Pulmonary artery endothelial cell (primary cell): ENCODE results near the gene CCR9. TPM values are rescaled to one million over a fixed set of nuclear protein-coding genes. Genes with fewer than 3 reads are reported as not detected.

Source experiments
- DNase-seq: peaks from one replicate; pipeline ENCODE4 v3.0.0-alpha.2; 2011; ENCODE audit warnings: low read depth, low spot score
- total RNA-seq: library from RNA; depleted of rRNA; stranded (reverse); fragments of >200 nt; gene quantifications from 2 replicates; pipeline ENCODE4 v1.2.3, GENCODE V29; 2014

Gene CCR9
- total RNA-seq, 1 donor from 2014 or later, result not detected

GRCh38 chr3:45872569-45872968 lies 13.8 kb upstream of the CCR9 start:
- no peak for DNase-seq

GRCh38 chr3:45873036-45873435 lies 13.3 kb upstream of the CCR9 start:
- DNase-seq, result no peak

DNA sequence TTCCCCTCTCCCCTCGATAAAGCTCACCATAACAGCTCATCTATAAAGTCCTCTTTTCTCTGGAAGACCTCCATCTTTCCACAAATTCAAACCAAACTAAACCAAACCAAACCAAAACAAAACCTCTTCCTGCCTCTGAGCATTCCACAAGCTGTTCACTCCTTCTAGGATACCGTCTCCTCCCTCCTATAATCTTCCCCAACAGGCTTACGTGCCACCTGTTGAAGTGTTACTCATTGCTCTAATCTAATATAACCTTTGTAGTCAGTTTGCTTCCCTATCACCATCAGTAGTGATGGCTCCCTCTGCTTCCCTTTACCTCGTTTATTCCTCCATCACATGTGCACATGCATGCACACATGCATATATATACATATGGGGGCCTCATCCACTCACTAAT lies 12.7 kb upstream of the CCR9 start:
- no peak for DNase-seq

GRCh38 chr3:45874677-45875346 lies 11.5 kb upstream of the CCR9 start:
- no peak for DNase-seq

DNA sequence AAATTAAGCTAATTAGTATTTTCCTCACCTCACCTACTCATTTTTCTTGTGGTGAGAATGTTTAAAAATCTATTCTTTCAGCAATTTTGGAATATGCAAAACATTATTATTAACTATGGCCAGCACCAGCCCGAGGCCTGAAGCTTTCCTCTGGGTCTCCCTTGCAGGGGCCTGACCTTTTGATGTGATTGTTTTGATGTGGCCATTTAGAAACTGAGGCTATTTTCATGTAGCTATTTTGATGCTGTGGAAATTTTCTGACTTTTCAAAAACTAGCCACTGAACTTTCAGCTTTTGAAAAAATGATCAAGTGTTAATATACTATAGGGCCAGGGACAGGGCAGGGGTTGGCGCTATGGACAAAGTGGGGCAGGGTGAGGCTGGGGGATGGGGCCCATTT lies 8.2 kb upstream of the CCR9 start:
- no peak for DNase-seq

GRCh38 chr3:45880725-45881077 lies 5.6 kb upstream of the CCR9 start:
- DNase-seq, result no peak

GRCh38 chr3:45881078-45882022 lies 5.0 kb upstream of the CCR9 start:
- DNase-seq, result no peak

- no peak for DNase-seq
Observed at GRCh38 chr3:45884368-45885201, 1.8 kb upstream of the CCR9 start.

DNA sequence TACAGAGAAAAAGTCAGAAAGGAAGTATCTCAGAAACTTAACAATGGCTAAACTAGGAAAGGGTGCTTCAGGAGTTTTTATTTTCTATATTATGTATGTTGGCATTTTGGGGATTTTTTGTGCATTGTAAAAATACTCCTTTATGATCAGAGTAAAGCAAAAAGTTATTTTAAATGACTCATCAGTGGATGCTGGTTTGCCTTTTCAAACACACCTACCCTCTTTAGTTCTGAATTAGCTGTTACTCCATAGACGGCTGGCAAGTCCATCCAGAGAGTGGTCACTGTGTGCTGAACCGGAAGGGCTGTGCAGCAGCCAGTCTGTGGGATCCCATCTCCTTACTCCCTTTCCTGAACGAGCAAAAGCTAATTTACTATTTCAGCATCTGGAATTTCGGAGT lies 942 bp downstream of the CCR9 start:
- DNase-seq, result no peak

- DNase-seq, result no peak
Observed at GRCh38 chr3:45887759-45888511, 1.6 kb downstream of the CCR9 start.

DNA sequence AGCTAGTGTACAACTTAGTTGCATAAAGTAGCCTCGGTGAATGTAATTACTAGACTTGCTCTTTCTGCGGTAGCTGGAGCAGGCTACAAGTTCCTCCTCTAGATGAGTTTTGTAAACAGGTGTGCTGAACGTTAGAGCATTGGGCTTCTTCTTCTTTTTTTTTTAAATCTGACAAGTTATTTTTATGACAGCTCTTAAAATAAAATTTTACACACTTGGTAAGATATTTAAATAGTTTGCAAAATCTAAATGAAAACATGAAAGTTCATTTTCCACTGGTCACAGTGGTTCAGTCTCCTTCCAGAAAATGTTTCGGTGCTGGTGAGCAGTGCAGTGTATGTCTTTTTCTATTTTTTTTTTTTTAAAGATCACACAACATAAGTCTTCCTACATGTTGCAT lies 3.0 kb downstream of the CCR9 start:
- DNase-seq, result no peak

GRCh38 chr3:45890405-45890804 lies 4.1 kb downstream of the CCR9 start:
- no peak for DNase-seq

DNA sequence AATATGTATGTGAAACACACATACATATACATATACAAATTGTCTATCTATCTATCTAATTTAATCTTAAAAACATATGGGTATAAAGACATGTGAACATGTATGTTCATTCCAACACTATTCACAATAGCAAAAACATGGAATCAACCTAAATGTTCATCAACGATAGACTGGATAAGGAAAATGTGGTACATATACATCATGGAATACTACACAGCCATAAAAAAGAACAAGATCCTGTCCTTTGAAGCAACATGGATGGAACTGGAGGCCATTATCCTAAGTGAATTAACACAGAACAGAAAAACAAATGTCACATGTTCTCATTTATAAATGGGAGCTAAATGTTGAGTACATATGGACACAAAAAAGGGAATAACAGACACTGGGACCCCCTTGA lies 5.8 kb downstream of the CCR9 start:
- no peak for DNase-seq

- no peak for DNase-seq
Observed at GRCh38 chr3:45894015-45894414, 7.7 kb downstream of the CCR9 start.

GRCh38 chr3:45895686-45896468 lies 9.5 kb downstream of the CCR9 start:
- DNase-seq, result no peak

DNA sequence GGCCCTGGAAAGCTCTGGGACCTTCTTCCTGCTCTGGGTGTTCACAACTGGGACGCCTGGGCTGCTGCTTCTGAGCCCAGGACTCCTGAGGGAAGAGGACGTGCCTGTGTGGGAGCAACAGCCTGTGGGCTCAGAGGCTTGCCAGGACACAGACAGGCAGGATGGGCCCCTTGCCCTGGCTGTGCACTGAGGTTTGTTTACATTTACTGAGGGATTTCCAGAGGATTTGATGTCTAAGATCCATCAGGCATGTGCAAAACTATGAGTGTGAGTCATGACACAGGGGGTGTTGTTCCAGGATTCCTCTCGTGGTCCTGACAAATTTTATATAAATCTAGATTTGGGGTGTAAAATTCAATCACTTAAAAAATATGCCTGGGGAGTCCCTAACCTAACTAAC lies 10.6 kb downstream of the CCR9 start:
- no peak for DNase-seq

DNA sequence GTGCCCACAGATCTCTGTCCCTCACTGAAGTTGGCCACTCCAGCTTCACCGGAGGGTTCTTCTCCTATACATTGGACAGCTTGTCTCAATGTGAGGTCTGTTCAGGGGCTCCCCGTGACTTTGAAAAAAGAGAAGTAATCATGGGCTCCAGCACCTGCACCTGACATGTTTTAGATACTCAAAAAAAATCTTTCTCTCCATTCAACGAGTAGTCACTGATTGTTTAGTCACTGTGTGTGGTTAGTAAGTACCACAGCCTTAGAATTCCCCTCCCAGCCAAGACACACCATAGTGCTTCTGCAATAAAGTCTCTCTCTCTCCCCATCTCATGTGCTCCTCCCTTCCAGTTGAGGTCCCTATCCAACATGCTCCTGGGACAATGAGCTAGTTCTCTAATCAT lies 18.6 kb downstream of the CCR9 start:
- no peak for DNase-seq

DNA sequence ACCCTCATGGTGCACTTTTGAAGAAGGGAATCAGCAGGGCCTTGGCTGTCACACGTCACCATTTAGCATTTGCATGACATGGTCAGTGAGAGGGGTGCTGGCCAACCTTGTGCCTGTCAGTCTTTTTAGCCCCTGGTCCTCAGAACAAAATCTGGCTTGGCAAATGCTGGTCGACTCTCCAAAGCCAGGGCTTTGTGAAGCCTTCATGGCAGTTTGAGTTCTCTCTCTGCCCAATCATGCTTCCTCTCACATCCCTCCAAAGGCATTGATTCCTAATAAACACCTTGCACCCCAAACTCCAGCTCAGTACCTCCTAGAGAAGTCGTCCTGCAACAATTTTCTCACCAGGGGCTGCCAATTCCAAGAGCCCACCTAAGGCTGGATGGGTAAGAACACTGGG lies 19.4 kb downstream of the CCR9 start:
- DNase-seq, result no peak

DNA sequence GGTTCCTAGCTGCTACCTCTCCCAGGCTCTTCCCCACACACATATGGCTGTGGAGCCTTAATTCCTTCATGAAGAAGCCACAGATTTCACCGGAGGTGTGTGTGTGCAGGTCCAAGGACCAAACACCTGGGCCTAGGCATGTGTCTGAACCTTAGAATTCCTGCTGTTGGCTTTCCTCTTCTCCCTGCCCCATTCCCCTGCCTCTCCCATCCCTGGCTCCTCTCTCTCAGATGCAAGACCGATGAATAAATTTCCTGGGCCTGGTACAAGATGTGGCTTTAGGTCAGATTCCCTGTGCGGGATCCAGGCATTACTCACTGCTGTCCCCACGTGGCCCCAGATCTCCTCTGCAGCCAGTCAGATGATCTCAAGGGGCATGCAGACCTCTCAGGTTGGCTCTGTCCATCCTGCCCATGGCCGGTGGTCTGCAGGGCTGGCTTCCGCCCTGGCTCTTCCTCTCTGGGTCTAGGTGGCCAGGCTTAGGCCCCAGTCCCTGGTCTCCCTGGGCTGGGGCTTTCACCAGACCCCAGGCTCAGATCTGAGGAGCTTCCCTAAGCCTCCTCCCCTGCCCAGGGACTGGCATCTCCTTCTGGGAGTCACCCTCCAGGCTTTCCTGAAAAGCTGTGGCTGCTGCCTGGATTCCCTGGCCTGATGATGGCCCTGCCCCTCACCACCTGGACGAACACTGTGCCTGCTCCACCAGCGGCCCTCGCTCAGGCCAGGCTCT lies 20.5 kb downstream of the CCR9 start:
- DNase-seq, result no peak
